ENCODE results near the gene FGF14.

GRCh38 chr13:102091231-102091630, 310.6 kb downstream of the FGF14 start:
- peak; percentile 16 to 38 (median 25) for TF ChIP-seq CTCF (optimal IDR thresholded peaks at IDR 0.05 in 1 of 3, IDR thresholded peaks at IDR 0.05 in 1 of 3, conservative IDR thresholded peaks at IDR 0.05 in 1 of 3; ENCODE audit: extremely low read depth in 1 of 3, insufficient read depth in 2 of 3, low read length in 3 of 3)
- no peak for TF ChIP-seq EZH2 (IDR thresholded peaks at IDR 0.05; ENCODE audit: low read length)

Measured in keratinocyte (primary cell).